ENCODE measurements around the gene ASIP. TPM values are rescaled to one million over a fixed set of nuclear protein-coding genes. Genes with fewer than 3 reads are reported as not detected.

Gene ASIP
- total RNA-seq, 1 experiment from 2014 or later: not detected

DNA sequence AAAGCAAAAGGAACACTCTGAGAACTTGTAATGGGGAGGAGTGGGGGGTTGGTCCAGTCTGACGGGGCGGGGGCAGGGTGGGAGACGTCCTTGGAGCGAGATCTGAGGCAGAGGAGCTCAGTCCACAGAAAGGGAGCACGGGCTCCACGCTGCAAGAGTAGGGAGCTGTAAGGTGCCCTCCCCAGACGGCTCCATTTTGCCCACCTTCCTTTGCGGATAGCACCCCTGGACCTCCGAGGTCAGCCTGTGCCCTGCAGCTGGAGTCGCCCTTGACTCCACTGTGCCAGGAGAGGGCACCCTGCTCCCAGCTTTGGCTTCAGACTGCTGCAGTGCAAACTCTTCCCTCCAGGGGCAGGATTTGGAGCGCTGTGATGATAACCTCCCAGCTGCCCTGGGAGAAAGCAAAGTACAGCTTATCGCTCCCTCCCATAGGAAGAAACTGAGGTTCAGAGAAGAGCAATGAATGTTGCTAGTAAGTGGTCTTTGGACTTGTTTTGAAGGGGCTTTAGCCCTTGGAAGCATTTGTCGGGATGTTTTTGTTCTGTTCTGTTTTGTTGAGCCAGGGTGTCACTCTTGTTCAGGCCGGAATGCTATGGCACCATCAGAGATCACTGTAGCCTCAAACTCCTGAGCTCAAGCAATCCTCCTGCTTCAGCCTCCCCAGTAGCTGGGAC is 71.5 kb downstream of the ASIP start:
- H3K9me3 Mint-ChIP-seq (ENCODE audit: low read depth, unreplicated experiment): peaks cover 6% of the 10 kb centered on the region
- BruUV-seq (replicated peaks): no TSS peak
- peaks cover 19% of the 10 kb centered on the region for H3K36me3 Mint-ChIP-seq (ENCODE audit: insufficient read depth, unreplicated experiment)
- H3K4me3 Mint-ChIP-seq (ENCODE audit: low read depth, unreplicated experiment): peak overlapping the region; percentile 67
- H3K4me1 Mint-ChIP-seq (ENCODE audit: low read depth, unreplicated experiment): peaks cover 61% of the 10 kb centered on the region
- peak overlapping the region; percentile 34 for H3K27ac Mint-ChIP-seq (ENCODE audit: unreplicated experiment)
- intact Hi-C loops (cut with micrococcal nuclease; ENCODE audit: unreplicated experiment): loop anchor here (2.0 to 5.0 kb wide), 5 partner anchors 80 to 210 kb away; no protein-coding TSS in a partner anchor
- TF ChIP-seq, protein P1, sequence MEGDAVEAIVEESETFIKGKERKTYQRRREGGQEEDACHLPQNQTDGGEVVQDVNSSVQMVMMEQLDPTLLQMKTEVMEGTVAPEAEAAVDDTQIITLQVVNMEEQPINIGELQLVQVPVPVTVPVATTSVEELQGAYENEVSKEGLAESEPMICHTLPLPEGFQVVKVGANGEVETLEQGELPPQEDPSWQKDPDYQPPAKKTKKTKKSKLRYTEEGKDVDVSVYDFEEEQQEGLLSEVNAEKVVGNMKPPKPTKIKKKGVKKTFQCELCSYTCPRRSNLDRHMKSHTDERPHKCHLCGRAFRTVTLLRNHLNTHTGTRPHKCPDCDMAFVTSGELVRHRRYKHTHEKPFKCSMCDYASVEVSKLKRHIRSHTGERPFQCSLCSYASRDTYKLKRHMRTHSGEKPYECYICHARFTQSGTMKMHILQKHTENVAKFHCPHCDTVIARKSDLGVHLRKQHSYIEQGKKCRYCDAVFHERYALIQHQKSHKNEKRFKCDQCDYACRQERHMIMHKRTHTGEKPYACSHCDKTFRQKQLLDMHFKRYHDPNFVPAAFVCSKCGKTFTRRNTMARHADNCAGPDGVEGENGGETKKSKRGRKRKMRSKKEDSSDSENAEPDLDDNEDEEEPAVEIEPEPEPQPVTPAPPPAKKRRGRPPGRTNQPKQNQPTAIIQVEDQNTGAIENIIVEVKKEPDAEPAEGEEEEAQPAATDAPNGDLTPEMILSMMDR (IDR thresholded peaks at IDR 0.05; ENCODE audit: unreplicated experiment): peak; percentile 100
- no peaks in the 10 kb centered on the region for H3K27me3 Mint-ChIP-seq (ENCODE audit: unreplicated experiment)
- peak; percentile 97 for DNase-seq
- CTCF ChIA-PET: interaction anchor here (0.5 to 5.1 kb wide), 49 partner anchors 9 to 457 kb away, joined by 3 to 51 read pairs (median 4); partner anchors contain the start of genes DYNLRB1, ITCH and TP53INP2

DNA sequence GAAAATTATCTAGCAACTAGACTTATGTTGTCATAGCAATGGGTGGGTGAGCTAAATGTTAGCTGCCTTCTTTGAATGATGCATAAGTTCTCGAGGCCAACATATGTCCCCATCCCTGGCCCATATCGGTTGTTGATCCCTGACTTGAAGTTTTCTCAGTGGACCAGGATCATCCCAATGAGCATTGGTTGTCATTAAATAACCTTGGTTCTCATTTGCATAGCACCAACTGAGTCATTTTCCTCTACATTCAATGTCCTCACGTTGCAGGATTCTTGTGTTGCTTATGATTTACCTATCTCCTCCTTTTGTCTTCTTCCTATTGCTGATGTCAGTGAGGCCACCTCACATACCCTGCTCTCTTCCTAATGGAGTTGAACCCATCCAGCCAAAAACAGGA is 74.0 kb downstream of the ASIP start:
- Mint-ChIP-seq H3K9me3 (ENCODE audit: low read depth, unreplicated experiment) (peaks cover 6% of the 10 kb centered on the region), H3K4me1 (ENCODE audit: low read depth, unreplicated experiment) (peaks cover 75% of the 10 kb centered on the region), H3K4me3 (ENCODE audit: low read depth, unreplicated experiment) (no peak overlapping the region), H3K27ac (ENCODE audit: unreplicated experiment) (peak overlapping the region; percentile 79), H3K27me3 (ENCODE audit: unreplicated experiment) (no peaks in the 10 kb centered on the region), H3K36me3 (ENCODE audit: insufficient read depth, unreplicated experiment) (peaks cover 19% of the 10 kb centered on the region)
- intact Hi-C loops (cut with micrococcal nuclease; ENCODE audit: unreplicated experiment): no loop called here
- BruUV-seq (replicated peaks): no TSS peak
- CTCF ChIA-PET: interaction anchor here (0.6 to 5.1 kb wide), 8 partner anchors 17 to 208 kb away, joined by 3 to 51 read pairs (median 8); partner anchors contain the start of gene ITCH
- no peak for DNase-seq
- TF ChIP-seq, protein P1 (IDR thresholded peaks at IDR 0.05; ENCODE audit: unreplicated experiment): no peak

- H3K36me3 Mint-ChIP-seq (ENCODE audit: insufficient read depth, unreplicated experiment): peaks cover 19% of the 10 kb centered on the region
- intact Hi-C loops (cut with micrococcal nuclease; ENCODE audit: unreplicated experiment): no loop called here
- no peaks in the 10 kb centered on the region for H3K27me3 Mint-ChIP-seq (ENCODE audit: unreplicated experiment)
- no peak overlapping the region for H3K4me3 Mint-ChIP-seq (ENCODE audit: low read depth, unreplicated experiment)
- peaks cover 72% of the 10 kb centered on the region for H3K4me1 Mint-ChIP-seq (ENCODE audit: low read depth, unreplicated experiment)
- no TSS peak for BruUV-seq (replicated peaks)
- peak; percentile 41 for DNase-seq
- peaks cover 6% of the 10 kb centered on the region for H3K9me3 Mint-ChIP-seq (ENCODE audit: low read depth, unreplicated experiment)
- CTCF ChIA-PET: no interaction called here
- peak overlapping the region; percentile 79 for H3K27ac Mint-ChIP-seq (ENCODE audit: unreplicated experiment)
- TF ChIP-seq, protein P1 (IDR thresholded peaks at IDR 0.05; ENCODE audit: unreplicated experiment): no peak
These were observed 75.1 kb downstream of the ASIP start for GRCh38 chr20:34316196-34316814.

Other genes starting within 250 kb of the ASIP start
- gene RALY, start 247.5 kb upstream of the ASIP start, total RNA-seq (2022): 253 and 275 TPM in 2 replicates
- 173 and 179 TPM in 2 replicates for gene EIF2S2, start 129.2 kb upstream of the ASIP start, total RNA-seq (2022)
- 169 and 179 TPM in 2 replicates for gene AHCY, start 61.9 kb downstream of the ASIP start, total RNA-seq (2022)
- 90.1 and 91.6 TPM in 2 replicates for gene ITCH, start 121.8 kb downstream of the ASIP start, total RNA-seq (2022)

Measured in Calu3 (cell line).